Ovary (tissue), 3 donors: Measurements from ENCODE around the gene RALGPS1.

ENCODE experiments used
- POLR2A ChIP-seq: fragments of 450-650 bp; IDR thresholded peaks from one replicate; pipeline ENCODE4 v1.6.1; 2017; ENCODE audit warnings: antibody characterized with exemption, mild to moderate bottlenecking, moderate library complexity
- TF ChIP-seq, protein P1 (sequence below), 3 donors: fragments of 450-650 bp in 2 of 3; fragments of 200-600 bp in 1 of 3; IDR thresholded peaks; one replicate each; pipeline versions ENCODE4 v1.5.1 to v1.8.0; 2016 to 2022; ENCODE audit warnings: antibody characterized with exemption in 3 of 3, mild to moderate bottlenecking in 1 of 3
- donor health status: DM: no; HTN: no; CAD: no.

DNA sequence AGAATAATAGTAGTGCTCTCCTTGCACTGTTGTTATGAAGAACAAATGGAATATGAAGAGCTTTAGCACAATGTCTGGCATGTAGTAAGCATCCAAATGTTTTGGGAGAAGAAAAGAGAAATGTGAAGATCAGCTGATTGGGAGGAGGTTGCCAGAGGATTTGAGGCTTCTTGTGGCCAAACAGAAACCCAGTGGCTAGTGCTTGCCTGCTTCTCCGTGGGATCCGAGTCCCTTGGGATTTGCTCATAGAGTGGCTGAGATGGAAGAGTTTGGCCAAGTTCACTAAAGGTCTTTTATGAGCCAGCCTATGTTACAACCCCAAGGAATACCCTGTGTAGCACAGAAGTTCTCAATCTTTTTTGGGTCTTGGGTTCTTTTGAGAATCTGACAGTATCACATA lies 121.9 kb downstream of the RALGPS1 start:
- TF ChIP-seq, protein P1, sequence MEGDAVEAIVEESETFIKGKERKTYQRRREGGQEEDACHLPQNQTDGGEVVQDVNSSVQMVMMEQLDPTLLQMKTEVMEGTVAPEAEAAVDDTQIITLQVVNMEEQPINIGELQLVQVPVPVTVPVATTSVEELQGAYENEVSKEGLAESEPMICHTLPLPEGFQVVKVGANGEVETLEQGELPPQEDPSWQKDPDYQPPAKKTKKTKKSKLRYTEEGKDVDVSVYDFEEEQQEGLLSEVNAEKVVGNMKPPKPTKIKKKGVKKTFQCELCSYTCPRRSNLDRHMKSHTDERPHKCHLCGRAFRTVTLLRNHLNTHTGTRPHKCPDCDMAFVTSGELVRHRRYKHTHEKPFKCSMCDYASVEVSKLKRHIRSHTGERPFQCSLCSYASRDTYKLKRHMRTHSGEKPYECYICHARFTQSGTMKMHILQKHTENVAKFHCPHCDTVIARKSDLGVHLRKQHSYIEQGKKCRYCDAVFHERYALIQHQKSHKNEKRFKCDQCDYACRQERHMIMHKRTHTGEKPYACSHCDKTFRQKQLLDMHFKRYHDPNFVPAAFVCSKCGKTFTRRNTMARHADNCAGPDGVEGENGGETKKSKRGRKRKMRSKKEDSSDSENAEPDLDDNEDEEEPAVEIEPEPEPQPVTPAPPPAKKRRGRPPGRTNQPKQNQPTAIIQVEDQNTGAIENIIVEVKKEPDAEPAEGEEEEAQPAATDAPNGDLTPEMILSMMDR (IDR thresholded peaks at IDR 0.05): no peak
- no peak for TF ChIP-seq POLR2A
